ENCODE measurements around the gene SUFU.
"Not testable (repeated sequence)": the region's sequence is repeated elsewhere in the genome, so short reads cannot be mapped to it uniquely, and the experiment has no call there.

SUFU gene

GRCh38 chr10:102515724-102516123 lies 12.0 kb downstream of the SUFU start:
- DNase-seq = no peak

GRCh38 chr10:102517553-102517952 lies 13.8 kb downstream of the SUFU start:
- DNase-seq = no peak

- DNase-seq = no peak
Measured at GRCh38 chr10:102519246-102519825, 15.6 kb downstream of the SUFU start.

GRCh38 chr10:102522874-102523249 lies 19.1 kb downstream of the SUFU start:
- DNase-seq = no peak

- no peak for DNase-seq
Measured at GRCh38 chr10:102523250-102524029, 19.7 kb downstream of the SUFU start.

GRCh38 chr10:102524746-102525145 lies 21.0 kb downstream of the SUFU start:
- DNase-seq = no peak

- no peak for DNase-seq
Measured at GRCh38 chr10:102527546-102527945, 23.8 kb downstream of the SUFU start.

- no peak for DNase-seq
Measured at GRCh38 chr10:102534333-102534732, 30.6 kb downstream of the SUFU start.

GRCh38 chr10:102534966-102535365 lies 31.2 kb downstream of the SUFU start:
- not testable (repeated sequence) for DNase-seq

- no peak for DNase-seq
Measured at GRCh38 chr10:102535481-102536147, 31.8 kb downstream of the SUFU start.

- DNase-seq = no peak
Measured at GRCh38 chr10:102537367-102537766, 33.6 kb downstream of the SUFU start.

- no peak for DNase-seq
Measured at GRCh38 chr10:102537948-102538347, 34.2 kb downstream of the SUFU start.

- no peak for DNase-seq
Measured at GRCh38 chr10:102538811-102539210, 35.0 kb downstream of the SUFU start.

- DNase-seq = no peak
Measured at GRCh38 chr10:102540023-102540422, 36.3 kb downstream of the SUFU start.

- no peak for DNase-seq
Measured at GRCh38 chr10:102542800-102543418, 39.1 kb downstream of the SUFU start.

- no peak for DNase-seq
Measured at GRCh38 chr10:102545265-102545871, 41.6 kb downstream of the SUFU start.

GRCh38 chr10:102545997-102546396 lies 42.2 kb downstream of the SUFU start:
- no peak for DNase-seq

GRCh38 chr10:102546606-102547320 lies 43.0 kb downstream of the SUFU start:
- no peak for DNase-seq

GRCh38 chr10:102549549-102549948 lies 45.8 kb downstream of the SUFU start:
- no peak for DNase-seq

- no peak for DNase-seq
Measured at GRCh38 chr10:102550636-102551210, 47.0 kb downstream of the SUFU start.

GRCh38 chr10:102552533-102552932 lies 48.8 kb downstream of the SUFU start:
- DNase-seq = no peak

GRCh38 chr10:102553771-102554170 lies 50.0 kb downstream of the SUFU start:
- no peak for DNase-seq

Measured in NCI-H2107 (cell line).